GM12891 (cell line): ENCODE results near the gene MMP8.

Experiments used
- DNase-seq: peaks from one replicate; pipeline ENCODE4 v3.0.0; 2011; ENCODE audit warnings: low spot score; ENCODE audit not compliant: insufficient read length
- FAIRE-seq: peaks from 2 replicates; lab custom pipeline; 2011; peaks lifted over from hg19 to GRCh38; lab: Jason Lieb, UNC
- PAX5 ChIP-seq: IDR thresholded peaks from 2 replicates; pipeline ENCODE4 v1.6.1; 2011; ENCODE audit warnings: low read length, moderate library complexity, mild to moderate bottlenecking; ENCODE audit not compliant: insufficient read depth, severe bottlenecking
- POLR2A ChIP-seq: IDR thresholded peaks from 2 replicates; pipeline ENCODE4 v1.6.1; 2011; ENCODE audit warnings: low read depth, low read length, control low read depth
- POLR2AphosphoS5 ChIP-seq: IDR thresholded peaks from 2 replicates; pipeline ENCODE4 v1.6.1; 2011; ENCODE audit warnings: low read depth, low read length, control low read depth
- POU2F2 ChIP-seq: IDR thresholded peaks from 2 replicates; pipeline ENCODE4 v1.6.1; 2011; ENCODE audit warnings: low read depth, mild to moderate bottlenecking, control low read depth, low read length, moderate library complexity
- SPI1 ChIP-seq: IDR thresholded peaks from 2 replicates; pipeline ENCODE4 v1.6.1; 2011; ENCODE audit warnings: low read depth, low read length, control low read depth
- TAF1 ChIP-seq: IDR thresholded peaks from 2 replicates; pipeline ENCODE4 v1.6.1; 2011; ENCODE audit warnings: low read depth, low read length, control low read depth

MMP8 gene

DNA sequence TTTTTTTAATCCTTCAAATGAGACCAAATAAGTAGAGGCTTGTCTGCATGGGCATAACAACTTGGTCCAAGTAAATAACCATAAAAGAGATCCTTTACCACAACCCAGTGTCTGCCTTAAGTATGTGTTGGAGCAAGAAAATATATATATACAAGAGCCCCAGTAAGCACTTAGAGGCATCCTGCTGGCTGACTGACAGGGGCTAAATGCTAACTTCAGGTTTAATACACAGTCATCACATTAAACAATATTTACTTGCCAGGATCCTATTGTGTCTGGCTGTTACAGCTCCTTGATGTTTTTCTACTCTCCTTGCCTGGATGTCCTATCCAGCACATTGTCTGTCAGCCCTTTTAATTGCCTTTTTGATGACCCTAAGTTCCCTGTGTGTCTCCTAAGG, 62.1 kb downstream of the MMP8 start:
- TF ChIP-seq SPI1 (no peak), POU2F2 (no peak), PAX5 (no peak), POLR2AphosphoS5 (no peak), POLR2A (no peak), TAF1 (no peak)
- FAIRE-seq (no peak), DNase-seq (no peak)
